Renal cortical epithelial cell (primary cell): ENCODE measurements around the gene ASTL. TPM values are rescaled to one million over a fixed set of nuclear protein-coding genes. Genes with fewer than 3 reads are reported as not detected.
"Not testable (repeated sequence)": the region's sequence is repeated elsewhere in the genome, so short reads cannot be mapped to it uniquely, and the experiment has no call there.

Experiments used
- DNase-seq: peaks from one replicate; pipeline ENCODE4 v3.0.0-alpha.2; 2011; ENCODE audit warnings: low read depth
- total RNA-seq: library from RNA; depleted of rRNA; stranded (reverse); fragments of >200 nt; gene quantifications from 2 replicates; pipeline ENCODE4 v1.2.3, GENCODE V29; 2014

ASTL gene
- not detected in 2 replicates for total RNA-seq

DNA sequence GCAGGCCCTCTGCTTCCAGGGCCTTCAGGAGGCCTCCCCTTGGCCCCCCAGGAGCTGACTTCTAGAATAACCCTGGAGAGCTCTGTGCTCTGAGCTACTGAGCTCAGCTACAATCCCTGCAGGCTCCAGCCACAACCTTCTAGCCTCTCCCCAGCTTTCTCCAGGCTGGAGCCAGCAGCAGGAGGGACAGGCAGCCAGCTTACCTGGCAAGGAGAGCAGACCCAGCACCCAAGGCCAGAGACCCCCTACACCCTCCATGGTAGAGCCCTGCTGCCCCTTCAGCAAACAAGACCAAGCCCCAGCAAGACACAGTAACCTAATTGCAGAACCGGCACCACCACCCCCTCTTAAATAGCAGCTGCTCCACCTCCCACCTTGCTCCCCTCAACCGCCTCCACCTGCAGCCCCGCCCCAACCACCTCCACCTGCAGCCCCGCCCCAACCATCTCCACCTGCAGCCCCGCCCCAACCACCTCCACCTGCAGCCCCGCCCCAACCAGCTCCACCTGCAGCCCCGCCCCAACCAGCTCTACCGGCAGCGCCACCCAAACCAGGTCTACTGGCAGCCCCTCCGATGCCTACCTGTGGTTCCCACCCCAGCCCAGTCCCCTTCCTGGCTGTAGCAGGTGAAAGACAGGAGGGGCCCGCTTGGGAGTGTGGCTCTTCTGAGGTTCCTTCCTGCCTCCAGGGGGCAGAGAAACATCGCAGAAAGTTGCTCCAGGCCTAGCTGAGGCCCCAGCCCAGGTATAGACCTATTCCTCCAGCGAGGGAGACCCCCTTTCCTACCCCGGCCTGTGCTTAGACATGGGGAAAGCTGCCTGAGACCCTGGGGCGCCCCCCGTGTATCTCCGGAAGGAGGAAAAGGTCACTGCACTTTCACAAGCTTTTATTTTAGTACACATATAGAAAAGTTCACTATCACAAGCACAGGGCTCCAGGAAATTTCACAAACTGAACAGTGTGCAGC is at the start of gene ASTL:
ASTL (minus strand) TSS at position 324 of the 967 bp plus-strand sequence; CDS start at position 258, 66 bp downstream.
- DNase-seq: peak; percentile 10

DNA sequence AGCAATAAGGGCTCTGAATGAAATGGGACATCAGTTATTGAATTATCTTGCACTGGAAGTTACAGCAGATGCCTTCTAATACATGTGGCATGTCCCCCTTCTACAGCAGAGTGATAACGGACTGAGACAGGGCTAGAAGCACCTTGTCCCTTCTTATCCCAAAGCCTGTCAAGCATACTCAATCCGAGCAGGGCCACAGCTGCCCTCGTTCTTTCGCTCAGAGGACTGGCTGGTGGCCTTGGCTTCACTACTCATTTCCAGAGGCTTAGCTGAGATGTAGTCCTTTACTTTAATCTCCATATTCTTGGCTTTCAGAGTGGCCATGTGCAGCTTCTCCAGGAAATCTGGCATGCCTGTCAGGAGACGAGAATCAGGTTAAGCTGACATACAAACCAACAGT is 48.3 kb upstream of the ASTL start:
- no peak for DNase-seq

DNA sequence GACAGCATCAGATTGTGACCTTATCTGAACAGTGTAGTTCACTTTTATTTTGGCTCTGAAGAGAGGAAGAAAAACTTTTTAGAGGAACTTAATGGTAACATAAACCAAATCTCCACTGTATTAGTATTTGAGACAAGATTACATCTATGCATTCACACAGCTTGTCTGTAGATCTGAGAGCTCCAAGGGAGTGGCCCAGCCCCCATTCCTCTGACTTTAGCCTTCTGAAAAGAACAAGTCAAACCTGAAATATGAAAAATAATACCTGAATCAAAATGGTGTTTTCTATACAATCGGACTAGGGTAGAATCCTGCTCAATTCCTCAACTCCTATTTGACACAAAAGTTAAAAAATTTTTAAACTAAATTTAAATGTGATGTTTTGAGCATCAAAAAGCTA is 47.2 kb upstream of the ASTL start:
- DNase-seq: no peak

DNA sequence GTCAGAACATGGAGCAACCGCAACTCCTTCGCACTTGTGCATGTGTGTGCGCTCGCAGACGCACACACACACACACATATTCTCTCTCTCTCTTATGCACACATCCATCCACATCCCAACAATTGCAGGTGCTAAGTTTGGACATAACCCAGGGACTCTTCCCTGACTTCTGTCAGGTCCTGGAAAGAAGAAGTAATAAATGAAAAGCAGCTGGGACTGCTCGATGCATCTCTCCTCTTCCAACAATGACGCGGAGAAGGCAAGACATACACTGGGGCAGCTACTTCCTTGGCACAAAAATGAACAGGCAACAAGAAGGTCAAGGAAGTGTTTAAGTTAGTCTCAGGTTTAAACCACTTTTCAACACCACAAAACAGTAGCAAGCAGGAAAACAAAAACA is 46.7 kb upstream of the ASTL start:
- DNase-seq: no peak

DNA sequence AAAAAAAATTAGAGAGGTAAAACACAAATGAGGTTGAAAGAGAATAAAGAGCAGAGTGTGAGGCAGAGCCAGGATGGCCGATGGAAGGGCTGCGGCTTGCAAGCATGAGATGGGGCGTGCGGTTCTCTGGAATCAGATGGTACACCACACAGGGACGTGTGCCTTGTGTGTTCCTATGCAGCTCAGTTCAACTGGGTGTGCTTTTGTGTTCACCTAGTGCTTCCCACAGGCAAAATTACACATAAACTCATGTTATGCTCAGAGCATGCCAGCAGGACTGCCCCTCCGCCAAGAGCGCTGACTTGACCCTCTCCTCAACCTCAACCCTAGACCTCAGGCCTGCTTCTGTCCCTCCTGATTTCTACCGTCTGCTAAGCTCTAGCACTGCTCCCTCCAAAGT is 45.9 kb upstream of the ASTL start:
- DNase-seq: no peak

DNA sequence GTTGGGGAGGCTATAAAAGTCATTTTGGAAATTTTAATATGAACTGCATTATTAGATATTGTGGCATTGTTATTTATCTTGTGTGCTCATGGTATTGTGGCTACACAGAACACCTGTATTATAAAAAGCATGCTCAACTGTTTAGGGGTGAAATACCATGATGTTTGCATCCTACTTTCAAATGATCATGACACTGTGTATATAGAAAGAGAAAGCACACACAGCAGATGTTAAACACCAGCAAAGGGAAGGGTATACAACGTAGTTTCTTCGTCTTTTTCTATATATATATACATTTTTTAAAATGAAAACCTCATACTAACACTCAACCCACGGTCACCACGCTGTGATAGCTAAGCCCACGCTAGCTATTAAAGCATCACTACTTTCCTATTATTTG is 43.2 kb upstream of the ASTL start:
- no peak for DNase-seq

DNA sequence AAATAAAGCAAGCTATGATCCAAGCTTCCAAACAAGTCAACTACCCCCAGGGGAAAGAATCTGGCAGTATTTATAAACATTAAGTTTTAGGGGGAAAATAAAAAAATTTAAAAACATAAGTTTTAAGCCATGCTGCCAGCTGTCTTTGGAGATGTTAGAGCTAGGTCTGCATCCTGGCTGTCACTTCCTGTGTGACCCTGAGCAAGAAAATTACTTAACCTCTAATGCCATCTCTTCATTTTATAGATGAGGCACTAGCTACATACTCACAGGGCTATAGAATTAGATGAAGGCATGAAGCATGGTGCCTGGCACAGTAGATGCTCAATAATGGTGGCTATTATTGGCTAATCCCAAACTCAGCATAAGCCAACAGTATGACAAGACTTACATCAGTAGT is 42.2 kb upstream of the ASTL start:
- DNase-seq: no peak

DNA sequence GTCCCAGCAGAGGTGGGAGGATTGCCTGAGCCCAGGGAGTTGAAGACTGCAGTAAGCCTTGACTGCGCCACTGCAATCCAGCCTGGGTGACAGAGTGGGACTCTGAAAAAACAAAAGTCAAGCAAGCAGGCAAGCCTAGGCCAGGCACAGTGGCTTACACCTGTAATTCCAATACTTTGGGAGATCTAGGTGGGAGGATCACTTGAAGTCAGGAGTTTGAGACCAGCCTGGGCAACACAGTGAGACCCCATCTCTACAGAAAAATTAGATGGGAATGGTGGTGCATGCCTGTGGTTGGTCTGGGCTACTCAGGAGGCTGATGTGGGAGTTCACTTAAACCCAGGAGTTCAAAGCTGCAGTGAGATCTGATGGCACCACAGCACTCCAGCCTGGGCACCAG is 41.7 kb upstream of the ASTL start:
- no peak for DNase-seq

DNA sequence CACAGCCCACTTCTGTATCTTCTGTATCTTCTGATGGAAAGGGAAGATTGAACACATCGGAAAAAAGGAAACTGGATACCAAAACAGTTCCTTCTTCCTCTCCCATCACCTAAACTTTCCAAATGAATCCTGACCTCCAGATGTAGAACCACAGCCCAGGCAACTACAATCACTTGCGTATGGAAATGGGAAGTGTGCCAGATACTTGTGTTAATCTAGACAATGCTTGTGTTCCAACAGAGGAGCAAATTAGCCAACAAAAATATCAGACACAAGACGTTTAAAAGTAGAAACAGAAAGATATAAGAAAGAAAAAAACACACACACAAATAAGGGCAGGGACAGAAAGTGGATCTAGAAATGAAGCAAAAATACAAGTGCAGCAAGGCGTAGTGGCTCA is 38.4 kb upstream of the ASTL start:
- DNase-seq: no peak

DNA sequence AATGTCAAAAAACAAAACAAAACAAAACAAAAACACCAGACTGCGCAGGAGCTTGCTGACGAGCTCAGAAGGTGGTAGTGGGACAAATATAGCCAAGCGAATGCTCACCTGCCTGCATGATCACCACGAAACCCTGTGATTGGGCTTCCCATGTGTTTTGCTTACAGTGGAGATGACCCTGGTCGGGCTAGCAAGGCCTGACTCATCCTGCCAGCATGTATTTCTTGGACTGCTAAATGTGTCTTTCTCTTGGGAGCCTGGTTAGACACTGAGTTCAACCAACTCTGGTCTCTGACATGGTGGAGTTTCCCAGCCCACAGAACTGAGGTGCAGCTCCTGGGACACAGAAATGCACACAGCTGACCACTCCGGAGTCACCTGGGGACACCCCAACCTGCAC is 37.6 kb upstream of the ASTL start:
- DNase-seq: peak; percentile 6

DNA sequence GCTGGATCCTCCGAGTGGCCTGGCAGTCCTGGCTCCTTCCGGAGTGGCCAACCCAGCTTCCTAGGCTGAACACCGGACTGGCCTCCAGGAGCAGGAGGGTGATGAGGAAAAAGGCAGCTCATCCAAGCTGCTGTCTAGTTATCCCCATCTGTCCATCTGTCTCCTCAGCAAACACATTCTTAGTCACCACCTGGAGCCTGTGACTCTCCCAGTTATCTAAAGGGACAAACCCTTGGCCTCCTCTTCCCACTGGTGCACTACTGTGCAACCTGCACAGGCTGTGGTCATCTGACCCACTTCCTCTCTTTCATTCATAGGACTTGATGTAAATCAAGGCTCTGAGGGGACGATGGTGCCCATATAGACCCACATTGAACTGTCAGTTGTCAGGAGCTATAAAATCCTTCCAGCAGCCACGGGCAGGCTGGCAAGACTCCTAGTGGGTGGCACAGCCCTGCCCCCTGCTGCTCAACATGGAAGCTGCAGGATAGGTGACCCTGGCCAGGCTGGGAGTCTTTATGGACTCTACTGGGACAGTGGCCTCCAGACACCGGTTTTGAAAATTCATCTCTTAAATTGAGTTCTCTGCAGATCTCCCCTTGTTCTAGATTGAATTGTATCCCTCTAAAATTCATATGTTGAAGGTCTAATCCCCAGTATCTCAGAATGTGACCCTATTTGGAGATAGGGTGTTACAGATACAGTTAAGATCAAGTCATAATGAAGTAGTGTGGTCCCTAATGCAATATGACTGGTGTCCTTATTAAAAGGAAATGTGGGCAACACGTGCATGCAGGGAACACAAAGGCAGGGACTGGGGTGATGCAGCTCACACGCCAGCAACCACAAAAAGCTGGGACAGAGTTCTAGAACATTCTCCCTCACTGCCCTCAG is 36.2 kb upstream of the ASTL start:
- peak; percentile 39 for DNase-seq

DNA sequence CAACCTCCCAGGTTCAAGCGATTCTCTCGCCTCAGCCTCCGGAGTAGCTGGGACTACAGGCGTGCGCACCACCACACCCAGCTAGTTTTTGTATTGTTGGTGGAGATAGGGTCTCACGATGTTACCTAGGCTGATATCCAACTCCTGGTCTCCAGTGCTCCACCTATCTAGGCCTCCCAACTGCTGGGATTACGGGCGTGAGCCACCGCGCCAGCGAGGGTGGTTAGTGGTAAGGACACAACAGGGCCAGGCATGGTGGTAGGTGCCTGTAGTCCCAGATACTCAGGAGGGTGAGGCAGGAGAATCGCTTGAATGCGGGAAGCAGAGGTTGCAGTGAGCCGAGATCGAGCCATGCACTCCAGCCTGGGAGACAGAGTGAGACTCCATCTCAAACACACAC is 33.5 kb upstream of the ASTL start:
- no peak for DNase-seq

DNA sequence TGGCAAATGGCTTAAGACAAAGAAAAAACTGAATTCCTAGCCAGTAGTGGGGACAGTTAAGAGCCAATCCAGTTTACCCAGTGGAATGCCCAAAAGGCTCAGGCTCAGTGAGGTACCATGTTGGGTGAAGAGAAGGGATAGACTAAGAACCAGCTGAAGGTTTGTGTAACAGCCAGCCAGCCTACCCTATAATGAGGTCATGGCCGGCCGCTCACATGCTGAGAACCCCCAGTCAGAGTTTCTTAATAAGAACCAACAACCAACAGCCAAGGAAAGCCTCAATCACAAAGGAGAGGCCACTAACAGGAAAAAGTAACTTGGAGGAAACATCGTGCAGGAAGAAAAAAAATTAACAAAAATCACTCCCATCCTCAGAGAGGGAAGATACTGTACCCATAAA is 32.3 kb upstream of the ASTL start:
- no peak for DNase-seq

DNA sequence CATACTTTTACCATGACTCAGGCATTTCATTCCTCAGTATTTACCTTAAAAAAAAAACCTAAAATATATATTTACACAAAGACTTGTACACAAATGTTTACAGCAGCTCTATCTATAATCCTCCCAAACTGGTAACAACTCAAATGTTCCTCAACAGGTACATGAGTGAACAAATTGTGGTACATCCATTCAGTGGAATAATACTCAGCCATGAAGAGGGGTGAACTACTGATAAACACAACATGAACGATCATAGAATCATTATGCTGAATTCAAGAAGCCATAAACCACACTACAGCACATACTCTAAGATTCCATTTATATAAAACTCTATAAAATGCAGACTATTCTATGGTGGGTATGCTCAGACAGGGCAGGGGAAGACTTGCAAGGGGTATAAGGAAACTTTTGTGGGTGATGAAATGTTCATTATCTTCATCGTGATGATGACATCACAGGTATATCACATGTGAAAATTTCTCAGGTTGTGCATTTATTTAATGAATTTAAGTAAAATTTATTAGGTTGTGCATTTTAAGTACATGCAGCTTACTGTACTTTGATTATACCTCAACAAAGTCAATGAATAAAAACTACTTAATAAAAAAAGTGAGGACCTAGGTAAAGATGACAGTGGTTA is 31.7 kb upstream of the ASTL start:
- no peak for DNase-seq

DNA sequence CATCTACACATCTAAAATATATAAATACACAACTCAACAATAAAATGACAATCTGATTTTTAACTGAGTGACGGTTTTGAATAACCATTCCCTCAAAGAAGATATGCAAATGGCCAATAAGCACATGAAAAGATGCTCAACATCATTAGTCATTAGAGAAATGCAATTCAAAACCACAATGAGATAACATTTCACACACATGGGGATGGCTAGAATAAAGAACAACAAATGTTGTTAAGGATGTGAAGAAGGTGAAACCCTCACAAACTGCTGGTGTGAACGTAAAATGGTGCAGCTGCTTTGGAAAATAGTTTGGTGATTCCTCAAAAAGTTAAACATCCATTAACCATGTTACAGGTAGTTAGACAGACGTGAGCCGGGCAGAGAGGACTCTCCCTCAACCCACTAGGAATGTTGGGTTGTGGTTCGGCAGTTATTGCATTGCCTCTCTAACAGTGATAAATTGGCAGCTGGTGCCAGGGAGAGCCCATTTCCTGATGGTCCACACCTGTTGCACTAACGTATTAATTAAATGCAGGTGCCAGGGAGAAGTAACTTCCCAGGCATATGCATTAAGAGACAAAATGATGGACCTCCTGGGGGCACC is 29.2 kb upstream of the ASTL start:
- no peak for DNase-seq

DNA sequence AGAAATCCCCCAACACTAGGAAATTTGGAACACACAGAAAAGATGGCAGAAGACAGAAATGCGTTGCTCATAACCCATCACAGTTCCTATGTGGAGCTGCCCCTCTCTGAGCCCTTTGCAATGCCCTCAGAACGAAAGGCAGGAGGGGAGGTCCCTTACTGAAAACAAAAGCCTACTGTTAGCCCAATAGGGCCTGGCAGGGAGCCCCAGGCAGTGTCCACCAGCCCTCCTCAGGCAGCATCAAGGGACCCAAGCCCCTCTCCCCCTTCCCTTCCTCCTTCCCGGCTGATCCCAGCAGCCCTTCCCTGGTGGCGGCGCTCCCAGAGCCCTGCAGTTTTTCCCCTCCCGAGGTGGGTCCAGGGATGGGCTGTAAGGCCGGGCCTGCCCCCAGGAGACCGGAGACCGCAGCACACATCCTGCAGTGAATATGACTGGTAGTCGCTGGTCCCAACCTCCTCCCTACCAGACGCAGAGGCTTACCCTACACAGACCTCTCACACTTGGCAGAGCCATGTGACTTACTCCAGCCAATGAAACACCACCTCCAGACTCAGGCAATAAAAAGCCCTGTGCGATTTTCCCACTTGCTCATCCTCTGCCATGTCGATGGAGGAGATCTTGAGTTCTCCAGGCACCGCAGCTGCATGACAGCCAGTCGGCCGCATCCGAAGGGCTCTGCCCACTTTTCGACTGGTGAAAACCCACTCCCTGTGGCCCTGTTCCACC is 26.3 kb upstream of the ASTL start:
- no peak for DNase-seq

DNA sequence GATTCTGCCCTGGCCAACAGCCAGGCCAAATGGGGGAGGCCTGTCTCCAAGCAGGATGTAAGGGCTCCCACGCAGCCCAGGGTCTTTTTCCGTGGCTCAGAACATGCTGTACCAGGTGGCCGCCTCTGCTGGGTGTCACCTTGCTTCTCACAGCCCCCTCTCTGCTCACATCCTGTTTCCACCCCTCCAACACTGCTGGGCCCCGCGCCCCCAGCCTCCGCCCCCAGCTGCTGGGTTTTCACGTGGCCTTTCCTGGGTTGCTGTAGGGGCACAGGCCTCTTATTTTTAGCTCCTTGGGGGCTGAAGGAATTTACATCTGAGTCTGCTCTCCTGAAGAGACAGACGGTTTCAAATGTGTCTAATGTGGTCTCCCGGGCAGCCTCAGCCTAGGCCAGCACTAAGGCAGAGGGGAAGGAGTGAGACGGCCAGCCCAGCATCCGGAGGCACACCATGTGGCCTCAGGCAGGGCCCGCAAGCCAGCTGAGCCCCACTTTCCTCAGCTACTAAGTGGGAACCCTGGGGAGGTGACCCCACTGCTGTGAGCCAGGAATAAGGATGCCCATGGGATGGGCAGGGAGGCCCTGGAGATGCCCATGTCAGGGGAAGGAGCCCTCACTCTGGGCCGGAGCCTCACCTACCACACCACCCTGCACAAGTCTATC is 25.6 kb upstream of the ASTL start:
- no peak for DNase-seq

DNA sequence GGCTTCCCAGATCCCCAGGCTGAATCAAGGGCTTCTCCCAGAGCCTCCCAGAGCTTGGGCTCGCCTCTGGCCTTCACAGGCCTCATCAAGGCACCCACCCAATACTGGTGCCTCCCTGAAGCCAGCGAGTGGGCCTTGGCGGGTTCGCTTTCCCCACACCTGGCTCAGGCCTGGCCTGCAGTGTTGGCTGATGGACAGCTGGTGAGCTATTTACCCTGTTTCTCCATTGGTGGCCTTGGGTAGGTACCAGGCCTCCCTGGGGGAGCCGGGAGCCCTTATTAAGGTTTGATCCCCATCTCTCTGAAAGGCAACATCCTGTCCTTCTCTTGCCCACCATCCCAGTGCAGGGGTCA is 25.1 kb upstream of the ASTL start:
- DNase-seq: no peak

DNA sequence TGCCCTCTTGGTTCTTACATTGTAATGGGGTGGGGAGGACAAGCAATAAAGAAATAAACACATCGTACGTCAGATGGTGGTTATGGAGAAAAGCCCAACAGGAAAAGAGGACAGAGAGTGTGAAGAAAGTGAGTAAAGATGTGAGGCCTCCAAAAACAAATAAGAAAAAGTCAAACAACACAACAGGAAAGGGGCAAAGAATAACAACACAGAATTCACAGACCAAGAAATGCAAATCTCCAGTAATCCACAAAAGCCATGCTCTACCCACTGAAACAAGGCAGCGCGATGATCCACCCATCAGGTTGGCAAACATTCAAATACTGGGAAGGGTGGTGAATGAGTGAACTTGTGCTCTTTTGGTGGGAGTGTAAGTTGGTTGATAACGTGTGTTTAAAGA is 23.6 kb upstream of the ASTL start:
- no peak for DNase-seq

DNA sequence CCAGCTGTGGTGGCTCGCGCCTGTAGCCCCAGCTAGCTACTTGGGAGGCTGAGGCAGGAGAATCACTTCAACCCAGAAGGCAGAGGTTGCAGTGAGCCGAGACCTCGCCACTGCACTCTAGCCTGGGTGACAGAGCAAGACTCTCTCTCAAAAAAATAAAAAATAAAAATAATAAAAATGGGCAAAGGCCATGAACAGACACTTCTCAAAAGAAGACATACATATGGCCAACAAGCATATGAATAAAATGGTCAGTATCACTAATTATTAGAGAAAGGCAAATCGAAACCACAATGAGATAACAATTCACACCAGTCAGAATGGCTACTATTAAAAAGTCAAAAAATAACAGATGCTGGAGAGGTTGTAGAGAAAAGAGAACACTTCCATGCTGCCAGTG is 22.1 kb upstream of the ASTL start:
- not testable (repeated sequence) for DNase-seq
